Upper lobe of left lung (tissue), 6 donors: ENCODE measurements around the gene WBP2. TPM values are rescaled to one million over a fixed set of nuclear protein-coding genes. Genes with fewer than 3 reads are reported as not detected.

Source experiments
- ATAC-seq, 2 donors: fragments of 200-7000 bp; cut with Tn5 transposase; one replicate each; pipeline ENCODE4 v1.9.1; 2022; ENCODE audit warnings: mild to moderate bottlenecking in 2 of 2, moderate library complexity in 2 of 2; ENCODE audit not compliant: low FRiP score in 2 of 2
- DNase-seq, 2 donors: peaks; one replicate each; pipeline ENCODE4 v3.0.0-alpha.2; 2019 to 2020
- H3K27ac ChIP-seq, 4 donors: fragments of 200-600 bp; sonication (generic); one replicate each; pipeline ENCODE4 v1.5.1; 2016 to 2019
- H3K27me3 ChIP-seq, 4 donors: fragments of 200-600 bp; sonication (generic); one replicate each; pipeline ENCODE4 v1.5.1; 2017 to 2019
- H3K36me3 ChIP-seq, 4 donors: fragments of 200-600 bp; sonication (generic); one replicate each; pipeline ENCODE4 v1.5.1; 2016 to 2019
- H3K4me1 ChIP-seq, 4 donors: fragments of 200-600 bp; sonication (generic); one replicate each; pipeline ENCODE4 v1.5.1; 2018 to 2019
- H3K4me3 ChIP-seq, 4 donors: fragments of 200-600 bp; sonication (generic); one replicate each; pipeline ENCODE4 v1.5.1; 2017 to 2019; ENCODE audit warnings: mild to moderate bottlenecking in 2 of 4, moderate library complexity in 1 of 4
- H3K9me3 ChIP-seq, 4 donors: fragments of 200-600 bp; sonication (generic); one replicate each; pipeline ENCODE4 v1.5.1; 2018 to 2019
- EP300 ChIP-seq, 4 donors: sonication (generic); formaldehyde crosslinking; IDR thresholded peaks; one replicate each; pipeline ENCODE4 v1.5.1; 2017; ENCODE audit warnings: antibody characterized with exemption in 4 of 4, control low read depth in 2 of 4
- POLR2A ChIP-seq, 4 donors: fragments of 450-650 bp; IDR thresholded peaks; one replicate each; pipeline ENCODE4 v1.5.1; 2016 to 2017; ENCODE audit warnings: antibody characterized with exemption in 4 of 4, mild to moderate bottlenecking in 2 of 4
- POLR2AphosphoS5 ChIP-seq, 2 donors: sonication (generic); formaldehyde crosslinking; IDR thresholded peaks; one replicate each; pipeline ENCODE4 v1.5.1; 2017; ENCODE audit warnings: antibody characterized with exemption in 2 of 2
- WGBS, 2 donors: methylation state at CpG; one replicate each; pipeline ENCODE4 v1.1.5; 2017 to 2018; 5-methylcytosine and 5-hydroxymethylcytosine counted together
- total RNA-seq, 6 donors: library from RNA; depleted of rRNA in 4 of 6; stranded (reverse); fragments of >200 nt in 4 of 6; gene quantifications; one replicate each; pipeline versions ENCODE4 v1.1.0 to v1.2.1, GENCODE V29; 2016 to 2021
- TF ChIP-seq, protein P1 (sequence below), 6 experiments: fragments of 450-650 bp in 4 of 6; fragments of 200-600 bp in 2 of 6; sonication (generic) in 2 of 6; IDR thresholded peaks; one replicate each; pipeline ENCODE4 v1.5.1; 2016 to 2019; ENCODE audit warnings: antibody characterized with exemption in 6 of 6
- donor health status: DM: no; HTN: no; CAD: no; lungs with moderate emphysema.
- donor health status: DM: no; HTN: yes; CAD: no; lungs with severe emphysema.

The WBP2 gene
- total RNA-seq, 6 donors from 2014 or later = 70.1 to 183 (median 87.8) TPM

DNA sequence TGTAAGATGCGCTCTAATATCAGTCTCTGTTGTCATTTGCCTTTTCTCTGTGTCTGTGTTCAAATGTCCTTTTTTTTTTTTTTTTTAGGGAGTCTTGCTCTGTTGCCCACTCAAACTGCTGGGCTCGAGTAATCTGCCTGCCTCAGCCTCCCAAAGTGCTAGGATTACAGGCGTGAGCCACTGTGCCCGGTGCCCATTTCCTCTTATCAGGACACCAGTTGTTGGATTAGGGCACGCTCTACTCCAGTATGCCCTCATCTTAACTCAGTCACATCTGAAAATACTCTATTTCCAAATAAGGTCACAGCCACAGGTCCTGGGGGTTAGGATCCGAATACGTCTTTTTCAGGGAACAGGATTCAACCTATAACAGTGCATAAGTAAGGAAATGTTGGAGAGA is 25.1 kb upstream of the WBP2 start:
- Histone ChIP-seq H3K36me3 (peaks cover 0 to 6% (median 0%) of the 10 kb centered on the region in 4 donors), H3K4me3 (no peak overlapping the region), H3K4me1 (peaks cover 24 to 43% (median 40%) of the 10 kb centered on the region in 4 donors), H3K9me3 (no peaks in the 10 kb centered on the region), H3K27ac (no peak overlapping the region), H3K27me3 (peaks cover 0 to 3% (median 0%) of the 10 kb centered on the region in 4 donors)
- 87 to 92% methylated on average over 7 of the region's 7 CpGs for WGBS, 2 donors
- TF ChIP-seq, protein P1, sequence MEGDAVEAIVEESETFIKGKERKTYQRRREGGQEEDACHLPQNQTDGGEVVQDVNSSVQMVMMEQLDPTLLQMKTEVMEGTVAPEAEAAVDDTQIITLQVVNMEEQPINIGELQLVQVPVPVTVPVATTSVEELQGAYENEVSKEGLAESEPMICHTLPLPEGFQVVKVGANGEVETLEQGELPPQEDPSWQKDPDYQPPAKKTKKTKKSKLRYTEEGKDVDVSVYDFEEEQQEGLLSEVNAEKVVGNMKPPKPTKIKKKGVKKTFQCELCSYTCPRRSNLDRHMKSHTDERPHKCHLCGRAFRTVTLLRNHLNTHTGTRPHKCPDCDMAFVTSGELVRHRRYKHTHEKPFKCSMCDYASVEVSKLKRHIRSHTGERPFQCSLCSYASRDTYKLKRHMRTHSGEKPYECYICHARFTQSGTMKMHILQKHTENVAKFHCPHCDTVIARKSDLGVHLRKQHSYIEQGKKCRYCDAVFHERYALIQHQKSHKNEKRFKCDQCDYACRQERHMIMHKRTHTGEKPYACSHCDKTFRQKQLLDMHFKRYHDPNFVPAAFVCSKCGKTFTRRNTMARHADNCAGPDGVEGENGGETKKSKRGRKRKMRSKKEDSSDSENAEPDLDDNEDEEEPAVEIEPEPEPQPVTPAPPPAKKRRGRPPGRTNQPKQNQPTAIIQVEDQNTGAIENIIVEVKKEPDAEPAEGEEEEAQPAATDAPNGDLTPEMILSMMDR (IDR thresholded peaks at IDR 0.05) = no peak
- TF ChIP-seq POLR2A (IDR thresholded peaks at IDR 0.05) (no peak), EP300 (IDR thresholded peaks at IDR 0.05) (no peak), POLR2AphosphoS5 (IDR thresholded peaks at IDR 0.05) (no peak)
- no peak for ATAC-seq
- no peak for DNase-seq

DNA sequence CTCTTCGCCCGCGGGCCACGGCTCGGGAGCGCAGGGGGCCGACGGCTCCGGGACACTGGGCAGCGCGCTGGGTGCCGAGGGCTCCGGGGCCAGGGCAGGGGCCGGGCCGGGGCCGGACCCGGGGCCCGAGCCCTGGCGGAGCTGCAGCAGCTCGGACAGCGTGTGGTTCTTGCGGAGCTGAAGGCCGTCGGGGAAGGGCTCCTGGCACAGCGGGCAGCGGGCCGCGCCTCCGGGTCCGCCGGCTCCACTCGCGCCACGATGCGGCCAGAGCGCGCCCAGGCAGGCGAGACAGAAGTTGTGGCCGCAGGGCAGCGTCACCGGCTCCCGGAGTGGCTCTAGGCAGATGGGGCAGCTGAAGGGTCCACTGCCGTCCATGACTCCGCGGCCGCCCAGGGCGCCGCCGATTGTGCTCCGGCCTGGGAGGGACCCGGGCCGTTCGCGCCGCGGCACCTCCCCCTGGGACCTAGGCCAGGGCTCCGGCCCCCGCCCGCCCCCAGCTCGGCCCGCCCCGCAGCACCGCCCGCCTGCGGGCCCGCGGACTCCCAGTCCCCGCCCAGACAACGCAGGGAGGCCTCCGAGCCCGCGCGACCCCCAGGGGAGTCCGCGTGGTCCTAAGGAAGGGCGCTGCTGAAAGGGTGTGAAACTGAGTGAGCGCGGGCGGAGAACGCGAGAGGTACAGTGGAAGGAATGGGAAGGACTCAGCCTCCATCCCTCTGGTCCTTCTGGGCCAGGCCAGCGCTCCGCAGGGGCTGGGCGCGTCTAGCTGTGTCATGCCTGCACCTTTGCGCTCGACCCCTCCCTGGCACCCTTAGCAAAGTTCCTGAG is 23.3 kb upstream of the WBP2 start, which contains the start of gene TRIM47:
Gene TRIM47 (minus strand): TSS at position 408 of the 825 bp plus-strand sequence. CDS start 33 bp downstream, at position 375.
- Histone ChIP-seq H3K27ac (peak within 1 kb of the TSS; percentile 91 to 95 (median 94)), H3K27me3 (peaks cover 0 to 3% (median 0%) of the 10 kb centered on the region in 4 donors), H3K9me3 (no peaks in the 10 kb centered on the region), H3K4me3 (peak within 1 kb of the TSS; percentile 65 to 80 (median 70)), H3K4me1 (peaks cover 42 to 55% (median 50%) of the 10 kb centered on the region in 4 donors), H3K36me3 (peaks cover 0 to 24% (median 10%) of the 10 kb centered on the region in 4 donors)
- 3 to 11% methylated on average over 6 to 12 of the region's 87 CpGs for WGBS, 2 donors
- DNase-seq = peak; percentile 52 to 94
- TF ChIP-seq, protein P1 (IDR thresholded peaks at IDR 0.05) = peak in 2 of 6 experiments; percentile 36 to 51
- TF ChIP-seq POLR2AphosphoS5 (IDR thresholded peaks at IDR 0.05) = peak; percentile 45 to 82
- no peak for TF ChIP-seq EP300 (IDR thresholded peaks at IDR 0.05)
- TF ChIP-seq POLR2A (IDR thresholded peaks at IDR 0.05) = peak in 3 of 4 donors; percentile 71 to 83 (median 77)
- peak; percentile 9 to 78 for ATAC-seq

DNA sequence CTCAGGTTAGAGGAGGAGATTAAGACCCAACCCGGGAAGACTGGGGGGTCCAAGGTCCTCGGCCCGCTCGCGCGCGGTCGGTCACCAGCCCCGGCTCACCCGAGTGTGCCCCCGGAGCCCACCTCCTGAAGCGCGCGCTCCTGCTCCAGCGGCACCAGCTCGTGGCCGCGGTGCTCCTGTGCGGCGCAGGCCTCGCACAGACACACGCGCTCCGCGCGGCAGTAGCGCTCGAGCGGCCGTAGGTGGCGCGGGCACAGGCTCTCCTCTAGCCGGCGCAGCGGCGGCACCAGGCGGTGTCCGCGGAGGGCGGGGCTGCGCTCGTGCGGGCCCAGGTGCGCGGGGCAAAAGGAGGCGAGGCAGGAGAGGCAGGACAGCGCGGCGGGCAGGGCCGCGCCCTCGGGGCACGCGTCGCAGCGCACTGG is 22.6 kb upstream of the WBP2 start:
- H3K27ac ChIP-seq = peak overlapping the region; percentile 91 to 95 (median 94)
- H3K27me3 ChIP-seq = peaks cover 0 to 3% (median 0%) of the 10 kb centered on the region in 4 donors
- DNase-seq (peak; percentile 71 to 95), ATAC-seq (peak; percentile 77 to 83)
- WGBS, 2 donors = 0% methylated on average over 10 of the region's 56 CpGs; no CpG with 5 or more reads in 1 of the 2 donors
- peak in 1 of 4 donors; percentile 14 for TF ChIP-seq POLR2A (IDR thresholded peaks at IDR 0.05)
- no peak for TF ChIP-seq EP300 (IDR thresholded peaks at IDR 0.05)
- peak in 1 of 2 donors; percentile 42 for TF ChIP-seq POLR2AphosphoS5 (IDR thresholded peaks at IDR 0.05)
- TF ChIP-seq, protein P1 (IDR thresholded peaks at IDR 0.05) = peak; percentile 36 to 87 (median 76)
- peak overlapping the region; percentile 65 to 80 (median 70) for H3K4me3 ChIP-seq
- peaks cover 0 to 24% (median 10%) of the 10 kb centered on the region in 4 donors for H3K36me3 ChIP-seq
- H3K9me3 ChIP-seq = no peaks in the 10 kb centered on the region
- peaks cover 49 to 61% (median 54%) of the 10 kb centered on the region in 4 donors for H3K4me1 ChIP-seq

DNA sequence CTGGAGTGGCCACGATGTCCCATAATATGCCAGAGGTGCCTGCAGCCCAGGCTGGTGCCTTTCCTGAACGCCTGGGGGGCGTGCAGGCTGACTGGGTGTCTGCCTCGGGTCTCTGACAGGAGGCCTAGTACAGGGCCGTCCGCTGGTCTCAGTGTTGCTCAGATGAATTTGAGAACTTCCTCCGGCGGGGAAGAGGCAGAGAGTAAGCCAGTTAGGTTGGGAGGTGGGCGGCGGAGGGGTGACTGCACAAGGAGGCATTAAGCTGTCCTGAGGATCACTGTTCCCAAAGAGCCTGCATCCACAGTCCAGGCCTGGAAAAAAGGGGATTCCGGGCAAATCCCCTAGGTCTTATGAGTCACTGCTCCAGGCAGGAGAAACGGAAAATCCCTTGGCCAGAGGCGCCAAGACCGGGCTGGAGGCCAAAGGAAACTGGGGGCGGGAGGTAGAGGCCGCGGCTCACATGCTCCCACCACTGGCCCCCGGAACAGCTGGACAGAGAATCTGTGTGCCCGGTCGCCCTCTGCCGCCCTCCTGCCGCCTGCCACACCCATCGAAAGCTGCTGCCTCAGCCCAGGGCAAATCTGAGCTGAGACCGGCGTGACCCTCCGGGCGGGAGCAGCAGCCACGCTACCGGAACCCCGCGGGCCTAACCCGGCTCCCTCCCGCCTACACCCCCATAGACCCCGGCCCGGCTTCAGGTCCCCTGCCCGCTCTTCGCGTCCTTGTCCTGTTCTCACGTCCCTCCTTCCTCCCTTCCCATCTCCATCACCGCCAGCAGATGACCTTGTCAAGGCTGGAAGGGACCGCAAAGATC is 22.0 kb upstream of the WBP2 start:
- peak; percentile 90 to 91 for DNase-seq
- peak overlapping the region; percentile 65 to 80 (median 70) for H3K4me3 ChIP-seq
- H3K9me3 ChIP-seq = no peaks in the 10 kb centered on the region
- peaks cover 50 to 66% (median 57%) of the 10 kb centered on the region in 4 donors for H3K4me1 ChIP-seq
- TF ChIP-seq, protein P1 (IDR thresholded peaks at IDR 0.05) = peak in 1 of 6 experiments; percentile 31
- TF ChIP-seq POLR2A (IDR thresholded peaks at IDR 0.05) = peak in 3 of 4 donors; percentile 39 to 44 (median 41)
- TF ChIP-seq POLR2AphosphoS5 (IDR thresholded peaks at IDR 0.05) = peak; percentile 89 to 92
- TF ChIP-seq EP300 (IDR thresholded peaks at IDR 0.05) = peak in 2 of 4 donors; percentile 41 to 87
- H3K27ac ChIP-seq = peak overlapping the region; percentile 91 to 95 (median 94)
- peaks cover 0 to 3% (median 0%) of the 10 kb centered on the region in 4 donors for H3K27me3 ChIP-seq
- ATAC-seq = peak; percentile 60 to 75
- peaks cover 0 to 24% (median 10%) of the 10 kb centered on the region in 4 donors for H3K36me3 ChIP-seq
- WGBS, 2 donors = 10 to 15% methylated on average over 33 to 40 of the region's 41 CpGs
